Measurements from ENCODE around the gene RNF157. TPM values are rescaled to one million over a fixed set of nuclear protein-coding genes. Genes with fewer than 3 reads are reported as not detected.

The RNF157 gene
- total and polyA plus RNA-seq, 2 of the 13 experiments (the other 11 are each of a cell fraction or from before 2014, with no cell fraction given): 0.44 to 1.5 TPM

DNA sequence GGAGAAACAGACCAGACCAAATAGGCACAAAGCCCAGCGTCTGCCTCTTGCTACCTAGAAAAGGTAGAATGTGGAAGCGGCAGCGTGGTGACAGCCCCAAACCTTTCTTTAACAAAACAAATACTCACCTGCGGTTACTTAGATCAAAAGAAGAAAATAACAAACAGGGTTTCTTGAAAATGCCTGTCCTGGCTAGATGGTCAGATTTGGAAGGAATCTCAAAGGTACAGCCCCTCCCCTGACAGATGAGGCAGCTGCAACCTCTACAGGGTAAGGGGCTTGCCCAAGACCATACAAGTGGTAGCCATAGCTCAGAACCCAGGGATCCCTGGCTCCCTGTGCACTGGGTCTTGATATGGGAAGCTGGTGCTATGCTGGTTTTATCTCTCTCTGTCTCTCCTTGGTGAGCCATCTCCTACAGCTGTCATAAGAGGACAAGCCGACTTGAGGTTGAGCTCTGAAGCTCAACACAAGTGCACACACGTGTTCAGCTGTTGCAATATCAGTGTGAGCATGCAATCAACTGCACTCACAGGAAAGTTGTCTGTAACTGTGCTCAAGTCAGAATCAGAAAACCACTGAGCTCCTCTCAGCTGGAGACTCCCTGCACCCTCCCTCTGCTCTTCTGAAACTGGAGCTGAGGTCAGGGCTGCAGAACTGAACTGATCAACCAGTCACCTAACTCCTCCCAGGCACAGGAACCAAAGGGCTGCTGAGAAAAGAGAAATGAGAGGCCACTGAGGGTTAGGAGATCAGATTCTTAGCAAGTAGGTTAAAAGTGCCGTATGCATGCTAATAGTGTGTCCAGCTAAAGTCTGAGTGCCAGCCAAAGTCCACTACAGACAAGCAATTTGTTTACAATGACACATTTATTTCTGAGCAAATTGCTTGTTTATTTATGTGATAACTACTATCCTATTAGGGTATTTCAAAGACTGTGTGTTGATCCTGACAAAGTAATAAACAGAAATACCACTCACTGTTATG, 6.1 kb upstream of the RNF157 start (continued):
- TF ChIP-seq SOX6 (IDR thresholded peaks at IDR 0.05): no peak
- peak; percentile 70; the same call in 1 of the 2 replicates for TF ChIP-seq SOX6 (CRISPR knock-in tag; IDR thresholded peaks at IDR 0.05)
- TF ChIP-seq RXRA (CRISPR knock-in tag; IDR thresholded peaks at IDR 0.05): peak; percentile 71; the same call in 1 of the 2 replicates
- no peak for TF ChIP-seq DPF2 (CRISPR knock-in tag; IDR thresholded peaks at IDR 0.05; ENCODE audit: borderline replicate concordance, low read depth)
- no peak for TF ChIP-seq NR2C2 (CRISPR knock-in tag; IDR thresholded peaks at IDR 0.05; ENCODE audit: borderline replicate concordance)
- TF ChIP-seq SIX4 (CRISPR knock-in tag; IDR thresholded peaks at IDR 0.05): 0 out of 2 replicates have a peak, but pooled peaks have one; percentile 18
- TF ChIP-seq, protein P1, sequence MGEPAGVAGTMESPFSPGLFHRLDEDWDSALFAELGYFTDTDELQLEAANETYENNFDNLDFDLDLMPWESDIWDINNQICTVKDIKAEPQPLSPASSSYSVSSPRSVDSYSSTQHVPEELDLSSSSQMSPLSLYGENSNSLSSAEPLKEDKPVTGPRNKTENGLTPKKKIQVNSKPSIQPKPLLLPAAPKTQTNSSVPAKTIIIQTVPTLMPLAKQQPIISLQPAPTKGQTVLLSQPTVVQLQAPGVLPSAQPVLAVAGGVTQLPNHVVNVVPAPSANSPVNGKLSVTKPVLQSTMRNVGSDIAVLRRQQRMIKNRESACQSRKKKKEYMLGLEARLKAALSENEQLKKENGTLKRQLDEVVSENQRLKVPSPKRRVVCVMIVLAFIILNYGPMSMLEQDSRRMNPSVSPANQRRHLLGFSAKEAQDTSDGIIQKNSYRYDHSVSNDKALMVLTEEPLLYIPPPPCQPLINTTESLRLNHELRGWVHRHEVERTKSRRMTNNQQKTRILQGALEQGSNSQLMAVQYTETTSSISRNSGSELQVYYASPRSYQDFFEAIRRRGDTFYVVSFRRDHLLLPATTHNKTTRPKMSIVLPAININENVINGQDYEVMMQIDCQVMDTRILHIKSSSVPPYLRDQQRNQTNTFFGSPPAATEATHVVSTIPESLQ (CRISPR knock-in tag; conservative IDR thresholded peaks at IDR 0.05): no peak
- peak; percentile 34; the same call in 1 of the 2 replicates for TF ChIP-seq HOXA3 (CRISPR knock-in tag; IDR thresholded peaks at IDR 0.05)
- TF ChIP-seq RFXANK (CRISPR knock-in tag; IDR thresholded peaks at IDR 0.05): no peak
- TF ChIP-seq FOXC1 (CRISPR knock-in tag; IDR thresholded peaks at IDR 0.05; ENCODE audit: borderline replicate concordance): peak; percentile 21; the same call in 1 of the 2 replicates
- TF ChIP-seq TP53 (CRISPR knock-in tag; conservative IDR thresholded peaks at IDR 0.05): no peak
- no peak for TF ChIP-seq ZKSCAN5 (CRISPR knock-in tag; IDR thresholded peaks at IDR 0.05)
- TF ChIP-seq, protein P2, sequence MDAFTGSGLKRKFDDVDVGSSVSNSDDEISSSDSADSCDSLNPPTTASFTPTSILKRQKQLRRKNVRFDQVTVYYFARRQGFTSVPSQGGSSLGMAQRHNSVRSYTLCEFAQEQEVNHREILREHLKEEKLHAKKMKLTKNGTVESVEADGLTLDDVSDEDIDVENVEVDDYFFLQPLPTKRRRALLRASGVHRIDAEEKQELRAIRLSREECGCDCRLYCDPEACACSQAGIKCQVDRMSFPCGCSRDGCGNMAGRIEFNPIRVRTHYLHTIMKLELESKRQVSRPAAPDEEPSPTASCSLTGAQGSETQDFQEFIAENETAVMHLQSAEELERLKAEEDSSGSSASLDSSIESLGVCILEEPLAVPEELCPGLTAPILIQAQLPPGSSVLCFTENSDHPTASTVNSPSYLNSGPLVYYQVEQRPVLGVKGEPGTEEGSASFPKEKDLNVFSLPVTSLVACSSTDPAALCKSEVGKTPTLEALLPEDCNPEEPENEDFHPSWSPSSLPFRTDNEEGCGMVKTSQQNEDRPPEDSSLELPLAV (CRISPR knock-in tag; conservative IDR thresholded peaks at IDR 0.05; ENCODE audit: low read depth): no peak
- TF ChIP-seq ZNF839 (CRISPR knock-in tag; IDR thresholded peaks at IDR 0.05; ENCODE audit: borderline replicate concordance): no peak
- no peak for TF ChIP-seq MBD4 (IDR thresholded peaks at IDR 0.05; ENCODE audit: borderline replicate concordance, low read length)
- TF ChIP-seq, protein P3, sequence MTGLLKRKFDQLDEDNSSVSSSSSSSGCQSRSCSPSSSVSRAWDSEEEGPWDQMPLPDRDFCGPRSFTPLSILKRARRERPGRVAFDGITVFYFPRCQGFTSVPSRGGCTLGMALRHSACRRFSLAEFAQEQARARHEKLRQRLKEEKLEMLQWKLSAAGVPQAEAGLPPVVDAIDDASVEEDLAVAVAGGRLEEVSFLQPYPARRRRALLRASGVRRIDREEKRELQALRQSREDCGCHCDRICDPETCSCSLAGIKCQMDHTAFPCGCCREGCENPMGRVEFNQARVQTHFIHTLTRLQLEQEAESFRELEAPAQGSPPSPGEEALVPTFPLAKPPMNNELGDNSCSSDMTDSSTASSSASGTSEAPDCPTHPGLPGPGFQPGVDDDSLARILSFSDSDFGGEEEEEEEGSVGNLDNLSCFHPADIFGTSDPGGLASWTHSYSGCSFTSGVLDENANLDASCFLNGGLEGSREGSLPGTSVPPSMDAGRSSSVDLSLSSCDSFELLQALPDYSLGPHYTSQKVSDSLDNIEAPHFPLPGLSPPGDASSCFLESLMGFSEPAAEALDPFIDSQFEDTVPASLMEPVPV (CRISPR knock-in tag; IDR thresholded peaks at IDR 0.05): no peak
- no peak for TF ChIP-seq ZMAT3 (CRISPR knock-in tag; conservative IDR thresholded peaks at IDR 0.05)
- TF ChIP-seq, protein P4, sequence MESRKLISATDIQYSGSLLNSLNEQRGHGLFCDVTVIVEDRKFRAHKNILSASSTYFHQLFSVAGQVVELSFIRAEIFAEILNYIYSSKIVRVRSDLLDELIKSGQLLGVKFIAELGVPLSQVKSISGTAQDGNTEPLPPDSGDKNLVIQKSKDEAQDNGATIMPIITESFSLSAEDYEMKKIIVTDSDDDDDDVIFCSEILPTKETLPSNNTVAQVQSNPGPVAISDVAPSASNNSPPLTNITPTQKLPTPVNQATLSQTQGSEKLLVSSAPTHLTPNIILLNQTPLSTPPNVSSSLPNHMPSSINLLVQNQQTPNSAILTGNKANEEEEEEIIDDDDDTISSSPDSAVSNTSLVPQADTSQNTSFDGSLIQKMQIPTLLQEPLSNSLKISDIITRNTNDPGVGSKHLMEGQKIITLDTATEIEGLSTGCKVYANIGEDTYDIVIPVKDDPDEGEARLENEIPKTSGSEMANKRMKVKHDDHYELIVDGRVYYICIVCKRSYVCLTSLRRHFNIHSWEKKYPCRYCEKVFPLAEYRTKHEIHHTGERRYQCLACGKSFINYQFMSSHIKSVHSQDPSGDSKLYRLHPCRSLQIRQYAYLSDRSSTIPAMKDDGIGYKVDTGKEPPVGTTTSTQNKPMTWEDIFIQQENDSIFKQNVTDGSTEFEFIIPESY (CRISPR knock-in tag; IDR thresholded peaks at IDR 0.05): peak; percentile 62
- no peak for TF ChIP-seq TSC22D2 (CRISPR knock-in tag; IDR thresholded peaks at IDR 0.05; ENCODE audit: borderline replicate concordance)
- peak; percentile 57; the same call in 1 of the 2 replicates for TF ChIP-seq TOPORS (CRISPR knock-in tag; IDR thresholded peaks at IDR 0.05)
- TF ChIP-seq NFE2L2 (IDR thresholded peaks at IDR 0.05; ENCODE audit: low read length): no peak
